GM10248 (cell line): ENCODE data around the gene F11R.

Source experiments
- CTCF ChIA-PET: fragments of 300-600 bp; sonication (Branson Sonifier 250); formaldehyde crosslinking; extraction: SDS; loops from one replicate; lab custom pipeline; 2021; ENCODE audit warnings: antibody characterized with exemption; lab: Yijun Ruan, JAX
- POLR2A ChIA-PET: fragments of 350-650 bp; sonication (Branson Sonifier 250); formaldehyde crosslinking; extraction: SDS; loops from one replicate; lab custom pipeline; 2020; ENCODE audit warnings: antibody characterized with exemption; lab: Yijun Ruan, JAX
- DNase-seq: peaks from one replicate; pipeline ENCODE4 v3.0.0; 2012; ENCODE audit errors: extremely low spot score
- TF ChIP-seq, protein P1 (sequence below): IDR thresholded peaks from 2 replicates; pipeline ENCODE4 v1.5.1; 2012; ENCODE audit warnings: mild to moderate bottlenecking, low read depth; ENCODE audit errors: extremely low read depth, missing control alignments, control extremely low read depth

F11R gene

GRCh38 chr1:161048949-161049722 lies 28.2 kb upstream of the F11R start:
- POLR2A ChIA-PET = no interaction called here
- TF ChIP-seq, protein P1, sequence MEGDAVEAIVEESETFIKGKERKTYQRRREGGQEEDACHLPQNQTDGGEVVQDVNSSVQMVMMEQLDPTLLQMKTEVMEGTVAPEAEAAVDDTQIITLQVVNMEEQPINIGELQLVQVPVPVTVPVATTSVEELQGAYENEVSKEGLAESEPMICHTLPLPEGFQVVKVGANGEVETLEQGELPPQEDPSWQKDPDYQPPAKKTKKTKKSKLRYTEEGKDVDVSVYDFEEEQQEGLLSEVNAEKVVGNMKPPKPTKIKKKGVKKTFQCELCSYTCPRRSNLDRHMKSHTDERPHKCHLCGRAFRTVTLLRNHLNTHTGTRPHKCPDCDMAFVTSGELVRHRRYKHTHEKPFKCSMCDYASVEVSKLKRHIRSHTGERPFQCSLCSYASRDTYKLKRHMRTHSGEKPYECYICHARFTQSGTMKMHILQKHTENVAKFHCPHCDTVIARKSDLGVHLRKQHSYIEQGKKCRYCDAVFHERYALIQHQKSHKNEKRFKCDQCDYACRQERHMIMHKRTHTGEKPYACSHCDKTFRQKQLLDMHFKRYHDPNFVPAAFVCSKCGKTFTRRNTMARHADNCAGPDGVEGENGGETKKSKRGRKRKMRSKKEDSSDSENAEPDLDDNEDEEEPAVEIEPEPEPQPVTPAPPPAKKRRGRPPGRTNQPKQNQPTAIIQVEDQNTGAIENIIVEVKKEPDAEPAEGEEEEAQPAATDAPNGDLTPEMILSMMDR = no peak
- CTCF ChIA-PET = interaction anchor here (2.7 kb wide), 1 partner anchor 23 kb away, joined by 8 read pairs; no protein-coding TSS in a partner anchor
- no peak for DNase-seq

- TF ChIP-seq, protein P1 = no peak
- ChIA-PET POLR2A (interaction anchor here (0.8 to 1.7 kb wide), 6 partner anchors 9 to 84 kb away, joined by 3 to 7 read pairs (median 4); partner anchors contain the start of genes ARHGAP30, F11R and TSTD1), CTCF (interaction anchor here (1.1 to 4.4 kb wide), 7 partner anchors 13 to 145 kb away, joined by 3 to 34 read pairs (median 8); partner anchors contain the start of genes ARHGAP30 and KLHDC9)
- no peak for DNase-seq
Observed at GRCh38 chr1:161047436-161048420, 26.8 kb upstream of the F11R start.

GRCh38 chr1:161046605-161047228 lies 25.8 kb upstream of the F11R start:
- TF ChIP-seq, protein P1 = no peak
- CTCF ChIA-PET = interaction anchor here (1.2 to 4.4 kb wide), 12 partner anchors 8 to 146 kb away, joined by 3 to 34 read pairs (median 6); partner anchors contain the start of genes ARHGAP30 and KLHDC9
- POLR2A ChIA-PET = interaction anchor here (1.2 to 2.9 kb wide), 8 partner anchors 8 to 119 kb away, joined by 3 to 13 read pairs (median 4); partner anchors contain the start of genes ARHGAP30, F11R, PPOX and TSTD1
- peak; percentile 78 for DNase-seq

- ChIA-PET CTCF (interaction anchor here (1.2 to 4.4 kb wide), 13 partner anchors 9 to 146 kb away, joined by 3 to 34 read pairs (median 6); partner anchors contain the start of genes ARHGAP30, F11R and KLHDC9), POLR2A (interaction anchor here (0.6 to 2.9 kb wide), 13 partner anchors 7 to 120 kb away, joined by 3 to 13 read pairs (median 3); partner anchors contain the start of genes ARHGAP30, DEDD, F11R and PPOX)
- DNase-seq = peak; percentile 89
- TF ChIP-seq, protein P1 = no peak
Observed at GRCh38 chr1:161045736-161046604, 25.0 kb upstream of the F11R start, which contains the start of gene USF1. Gene USF1, minus strand, starts transcription at chr1:161045977. Its CDS starts 2,702 bp downstream, at chr1:161043275.
